OCI-LY1 (cell line): ENCODE results near the gene CEACAM16.
"Not testable (repeated sequence)": the region's sequence is repeated elsewhere in the genome, so short reads cannot be mapped to it uniquely, and the experiment has no call there.

ENCODE experiments used
- H2AFZ ChIP-seq: fragments of 200-600 bp; sonication (generic), shearing (Covaris generic); 2 replicates; pipeline ENCODE4 v1.6.0; 2014; ENCODE audit warnings: antibody characterized with exemption, mild to moderate bottlenecking, low read length
- H3F3A ChIP-seq: fragments of 200-600 bp; sonication (generic), shearing (Covaris generic); 2 replicates; pipeline ENCODE4 v1.6.0; 2014; ENCODE audit warnings: mild to moderate bottlenecking, antibody characterized with exemption, low read length, moderate library complexity; ENCODE audit not compliant: insufficient read depth
- H3K27ac ChIP-seq: fragments of 200-600 bp; sonication (generic); 2 replicates; pipeline ENCODE4 v1.5.1; 2014; ENCODE audit warnings: low read length, mixed run types, mild to moderate bottlenecking, low read depth; ENCODE audit not compliant: poor library complexity, severe bottlenecking
- H3K27me3 ChIP-seq: fragments of 200-600 bp; sonication (generic); 2 replicates; pipeline ENCODE4 v1.6.0; 2014; ENCODE audit warnings: antibody characterized with exemption, mild to moderate bottlenecking, low read length, moderate library complexity; ENCODE audit not compliant: insufficient read depth
- H3K36me3 ChIP-seq: fragments of 200-600 bp; sonication (generic); 2 replicates; pipeline ENCODE4 v1.6.1; 2014; ENCODE audit warnings: mild to moderate bottlenecking, antibody characterized with exemption, low read length, moderate library complexity, mixed read lengths; ENCODE audit not compliant: insufficient read depth
- H3K4me1 ChIP-seq: fragments of 200-600 bp; sonication (generic); 2 replicates; pipeline ENCODE4 v1.5.1; 2014; ENCODE audit warnings: mild to moderate bottlenecking, low read length, moderate library complexity; ENCODE audit not compliant: insufficient read depth, severe bottlenecking
- H3K4me2 ChIP-seq: fragments of 200-600 bp; sonication (generic), shearing (Covaris generic); 2 replicates; pipeline ENCODE4 v1.6.1; 2014; ENCODE audit warnings: low read length
- H3K4me3 ChIP-seq: fragments of 200-600 bp; sonication (generic); 2 replicates; pipeline ENCODE4 v1.5.1; 2014; ENCODE audit warnings: low read length, low read depth, mild to moderate bottlenecking, mixed read lengths; ENCODE audit not compliant: poor library complexity, severe bottlenecking
- H3K79me2 ChIP-seq: fragments of 200-600 bp; shearing (Covaris generic); 2 replicates; pipeline ENCODE4 v1.6.1; 2016; ENCODE audit warnings: mixed run types, low read length, mixed read lengths; ENCODE audit not compliant: insufficient read depth
- H3K9ac ChIP-seq: fragments of 200-600 bp; sonication (generic), shearing (Covaris generic); 2 replicates; pipeline ENCODE4 v1.6.1; 2014; ENCODE audit warnings: mild to moderate bottlenecking, low read length, mixed read lengths
- H3K9me2 ChIP-seq: fragments of 200-600 bp; sonication (generic), shearing (Covaris generic); 2 replicates; pipeline ENCODE4 v1.6.1; 2014; ENCODE audit warnings: low read depth, mild to moderate bottlenecking, low read length, mixed read lengths
- H3K9me3 ChIP-seq: fragments of 200-600 bp; shearing (Covaris generic); 2 replicates; pipeline ENCODE4 v1.6.1; 2014; ENCODE audit warnings: low read length, mixed read lengths
- H4K20me1 ChIP-seq: fragments of 200-600 bp; sonication (generic), shearing (Covaris generic); 2 replicates; pipeline ENCODE4 v1.6.0; 2016; ENCODE audit warnings: mild to moderate bottlenecking, low read length; ENCODE audit not compliant: insufficient read depth
- EZH2 ChIP-seq: fragments of 200-600 bp; sonication (generic), shearing (Covaris generic); IDR thresholded peaks from 2 replicates; pipeline ENCODE4 v1.8.0; 2017; ENCODE audit warnings: borderline replicate concordance, mixed run types, mild to moderate bottlenecking, antibody characterized with exemption, low read length, moderate library complexity, mixed read lengths
- TF ChIP-seq, protein P1 (sequence below): fragments of 200-600 bp; sonication (generic), shearing (Covaris generic); IDR thresholded peaks from 2 replicates; pipeline ENCODE4 v1.5.1; 2017; ENCODE audit warnings: mild to moderate bottlenecking, antibody characterized with exemption, low read length, moderate library complexity, mixed read lengths

The CEACAM16 gene

DNA sequence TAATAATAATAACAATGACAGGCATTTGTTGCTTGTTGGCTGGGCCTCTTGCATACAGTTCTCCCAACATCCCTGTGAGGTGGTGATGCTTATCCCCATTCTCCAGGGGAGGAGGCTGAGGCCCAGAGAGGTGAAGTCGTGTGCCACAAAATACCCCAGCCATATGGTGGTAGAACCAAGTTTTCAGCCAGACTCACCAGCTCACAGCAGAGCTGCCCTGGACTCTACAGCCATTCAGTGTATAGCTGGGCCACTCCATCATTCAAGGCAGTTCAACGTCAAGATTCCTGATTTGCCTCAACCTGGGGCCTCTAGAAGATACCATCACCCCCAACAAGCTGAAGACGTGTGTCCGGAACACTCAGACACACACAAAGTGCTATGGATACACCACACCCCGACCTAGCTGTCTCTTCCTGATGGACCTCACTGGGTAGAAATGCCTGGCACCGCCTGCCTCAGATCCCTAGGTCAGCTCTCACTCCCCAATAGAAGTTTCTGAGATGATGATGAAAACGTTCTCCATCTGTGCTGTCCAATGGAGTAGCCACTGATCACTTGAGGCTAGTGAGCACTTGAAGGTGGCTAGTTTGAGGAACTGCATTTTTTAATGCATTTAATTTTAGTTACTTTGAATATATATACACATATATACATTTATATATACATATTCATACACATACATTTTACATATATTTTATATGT is 31.9 kb upstream of the CEACAM16 start:
- Histone ChIP-seq H3K9me3 (no peaks in the 10 kb centered on the region), H3K4me3 (no peak overlapping the region), H3K27me3 (no peaks in the 10 kb centered on the region; the same call in 1 of the 2 replicates), H2AFZ (no peak overlapping the region), H4K20me1 (no peaks in the 10 kb centered on the region), H3K27ac (no peak overlapping the region), H3K9ac (no peak overlapping the region), H3K9me2 (no peaks in the 10 kb centered on the region), H3F3A (no peaks in the 10 kb centered on the region), H3K4me2 (no peak overlapping the region), H3K79me2 (no peaks in the 10 kb centered on the region), H3K36me3 (no peaks in the 10 kb centered on the region), H3K4me1 (no peaks in the 10 kb centered on the region)
- no peak for TF ChIP-seq EZH2
- TF ChIP-seq, protein P1, sequence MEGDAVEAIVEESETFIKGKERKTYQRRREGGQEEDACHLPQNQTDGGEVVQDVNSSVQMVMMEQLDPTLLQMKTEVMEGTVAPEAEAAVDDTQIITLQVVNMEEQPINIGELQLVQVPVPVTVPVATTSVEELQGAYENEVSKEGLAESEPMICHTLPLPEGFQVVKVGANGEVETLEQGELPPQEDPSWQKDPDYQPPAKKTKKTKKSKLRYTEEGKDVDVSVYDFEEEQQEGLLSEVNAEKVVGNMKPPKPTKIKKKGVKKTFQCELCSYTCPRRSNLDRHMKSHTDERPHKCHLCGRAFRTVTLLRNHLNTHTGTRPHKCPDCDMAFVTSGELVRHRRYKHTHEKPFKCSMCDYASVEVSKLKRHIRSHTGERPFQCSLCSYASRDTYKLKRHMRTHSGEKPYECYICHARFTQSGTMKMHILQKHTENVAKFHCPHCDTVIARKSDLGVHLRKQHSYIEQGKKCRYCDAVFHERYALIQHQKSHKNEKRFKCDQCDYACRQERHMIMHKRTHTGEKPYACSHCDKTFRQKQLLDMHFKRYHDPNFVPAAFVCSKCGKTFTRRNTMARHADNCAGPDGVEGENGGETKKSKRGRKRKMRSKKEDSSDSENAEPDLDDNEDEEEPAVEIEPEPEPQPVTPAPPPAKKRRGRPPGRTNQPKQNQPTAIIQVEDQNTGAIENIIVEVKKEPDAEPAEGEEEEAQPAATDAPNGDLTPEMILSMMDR: no peak

DNA sequence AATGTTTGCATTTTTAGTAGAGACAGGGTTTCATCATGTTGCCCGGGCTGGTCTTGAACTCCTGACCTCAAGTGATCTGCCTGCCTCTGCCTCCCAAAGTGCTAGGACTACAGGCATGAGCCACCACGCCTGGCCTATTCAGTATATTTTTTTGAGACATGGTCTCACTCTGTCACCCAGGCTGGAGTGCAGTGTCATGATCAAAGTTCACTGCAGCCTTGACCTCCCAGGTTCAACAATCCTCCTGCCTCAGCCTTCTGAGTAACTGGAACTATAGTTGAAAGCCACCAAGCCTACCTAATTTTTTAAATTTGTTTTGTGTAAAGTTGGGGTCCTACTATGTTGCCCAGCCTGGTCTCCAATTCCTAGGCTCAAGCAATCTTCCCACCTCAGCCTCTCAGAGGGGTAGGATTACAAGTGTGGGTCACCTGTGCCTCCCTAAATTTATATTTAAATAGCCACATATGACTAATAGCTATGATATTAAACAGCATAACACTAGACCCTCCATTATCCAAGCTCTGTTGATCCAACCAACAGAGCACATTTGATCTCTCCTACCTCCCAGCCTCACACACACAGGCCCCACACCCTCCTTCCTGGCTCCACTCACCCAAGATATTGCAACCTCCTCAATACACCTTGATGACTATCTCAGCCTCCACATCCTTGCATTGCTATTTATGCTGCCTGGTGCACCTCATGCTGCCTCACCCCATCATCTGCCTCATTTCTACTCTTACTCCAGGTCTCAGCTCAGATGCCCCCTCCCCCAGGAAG is 29.8 kb upstream of the CEACAM16 start:
- no peaks in the 10 kb centered on the region for H3K9me2 ChIP-seq
- H3K27ac ChIP-seq: no peak overlapping the region
- H3K9me3 ChIP-seq: no peaks in the 10 kb centered on the region
- H3K27me3 ChIP-seq: no peaks in the 10 kb centered on the region; the same call in 1 of the 2 replicates
- H2AFZ ChIP-seq: no peak overlapping the region
- no peaks in the 10 kb centered on the region for H3K4me1 ChIP-seq
- H3K9ac ChIP-seq: no peak overlapping the region
- TF ChIP-seq EZH2: no peak
- TF ChIP-seq, protein P1: no peak
- no peaks in the 10 kb centered on the region for H3K79me2 ChIP-seq
- no peak overlapping the region for H3K4me3 ChIP-seq
- H3K4me2 ChIP-seq: no peak overlapping the region
- H3F3A ChIP-seq: no peaks in the 10 kb centered on the region
- no peaks in the 10 kb centered on the region for H3K36me3 ChIP-seq
- H4K20me1 ChIP-seq: no peaks in the 10 kb centered on the region

DNA sequence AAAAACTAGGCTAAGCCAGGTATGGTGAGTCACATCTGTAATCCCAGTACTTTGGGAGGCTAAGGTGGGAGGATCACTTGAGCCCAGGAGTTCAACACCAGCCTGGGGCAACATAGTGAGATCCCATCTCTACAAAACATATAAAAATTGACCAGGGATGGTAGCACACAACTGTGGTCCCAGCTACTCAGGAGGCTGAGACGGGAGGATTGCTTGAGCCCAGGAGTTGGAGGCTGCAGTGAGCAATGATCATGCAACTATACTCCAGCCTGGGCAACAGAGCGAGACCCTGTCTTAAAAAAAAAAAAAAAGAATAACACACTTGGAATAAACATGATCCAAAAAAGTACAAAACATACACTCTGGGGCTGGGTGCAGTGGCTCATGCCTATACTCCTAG is 28.9 kb upstream of the CEACAM16 start:
- not testable (repeated sequence) for H3K9ac ChIP-seq, H3K9me3 ChIP-seq, H3K4me2 ChIP-seq, H2AFZ ChIP-seq, H4K20me1 ChIP-seq, H3K4me1 ChIP-seq, H3K27me3 ChIP-seq, H3K4me3 ChIP-seq, H3K79me2 ChIP-seq, H3K27ac ChIP-seq, H3K9me2 ChIP-seq, H3F3A ChIP-seq, H3K36me3 ChIP-seq

DNA sequence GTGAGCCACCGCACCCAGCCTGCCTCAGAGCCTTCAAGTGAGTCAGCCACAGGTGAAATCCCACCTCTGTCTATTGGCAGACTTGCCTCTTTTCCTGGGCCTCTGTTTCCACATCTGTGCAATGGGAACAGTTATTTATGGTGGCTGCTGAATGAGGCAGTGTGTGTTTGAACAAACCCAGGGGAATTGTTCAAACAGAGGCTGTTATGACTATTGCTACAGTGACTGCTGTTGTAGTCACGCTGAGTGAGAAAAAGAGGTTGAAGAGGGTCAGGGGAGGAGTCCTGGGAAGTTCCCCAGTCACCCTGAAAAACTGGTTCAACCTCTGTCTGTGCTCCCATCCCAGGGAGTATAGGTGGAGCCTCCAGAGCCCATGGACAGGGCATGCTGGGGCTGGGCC is 27.6 kb upstream of the CEACAM16 start, which contains the start of gene CEACAM19:
Gene CEACAM19 (plus strand): TSS at position 83 of the 400 bp plus-strand sequence. CDS start 450 bp downstream, outside the sequence.
- no peak within 1 kb of the TSS for H3K9ac ChIP-seq
- no peaks in the 10 kb centered on the region for H3K27me3 ChIP-seq
- TF ChIP-seq, protein P1: no peak
- TF ChIP-seq EZH2: no peak
- H3K4me3 ChIP-seq: no peak within 1 kb of the TSS
- H3K36me3 ChIP-seq: no peaks in the 10 kb centered on the region
- H3K9me2 ChIP-seq: no peaks in the 10 kb centered on the region
- H3K79me2 ChIP-seq: no peaks in the 10 kb centered on the region
- no peak within 1 kb of the TSS for H3K4me2 ChIP-seq
- H3K4me1 ChIP-seq: no peaks in the 10 kb centered on the region
- no peaks in the 10 kb centered on the region for H3F3A ChIP-seq
- no peak within 1 kb of the TSS for H2AFZ ChIP-seq
- H4K20me1 ChIP-seq: no peaks in the 10 kb centered on the region
- H3K9me3 ChIP-seq: no peaks in the 10 kb centered on the region
- H3K27ac ChIP-seq: no peak within 1 kb of the TSS
